Activated naive CD8-positive, alpha-beta T cell (primary cell): ENCODE data around the gene CLDN16.

Experiments
- H3K27ac Mint-ChIP-seq: one replicate; pipeline ENCODE4 v1.8.0; 2021; ENCODE audit warnings: mixed read lengths
- H3K27me3 Mint-ChIP-seq: one replicate; pipeline ENCODE4 v1.8.0; 2021; ENCODE audit warnings: mixed read lengths
- H3K36me3 Mint-ChIP-seq: one replicate; pipeline ENCODE4 v1.8.0; 2021; ENCODE audit warnings: mixed read lengths
- H3K4me1 Mint-ChIP-seq: one replicate; pipeline ENCODE4 v1.8.0; 2021; ENCODE audit warnings: low read depth, mixed read lengths
- H3K4me3 Mint-ChIP-seq: one replicate; pipeline ENCODE4 v1.8.0; 2021; ENCODE audit warnings: mild to moderate bottlenecking, mixed read lengths
- H3K9me3 Mint-ChIP-seq: one replicate; pipeline ENCODE4 v1.8.0; 2021; ENCODE audit warnings: low read depth, mixed read lengths

The CLDN16 gene

DNA sequence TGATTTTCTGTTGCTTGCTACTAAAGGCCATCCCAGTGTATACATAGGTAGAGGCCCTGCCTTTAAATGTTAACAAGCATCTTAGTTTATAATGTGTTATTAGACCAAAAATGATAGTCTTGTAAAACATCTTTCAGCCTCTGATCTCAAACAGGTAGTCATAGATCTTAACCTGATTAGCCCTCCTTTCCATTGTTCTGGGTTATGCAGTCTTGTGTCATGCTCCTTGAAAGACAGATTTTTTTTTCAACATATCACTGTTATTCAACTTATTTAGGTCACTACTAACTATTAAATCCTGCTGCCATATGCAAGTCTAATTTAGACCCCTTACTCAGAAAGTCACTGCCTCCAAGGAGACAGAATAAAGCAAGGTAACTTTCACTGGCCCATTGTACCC lies 19.1 kb upstream of the CLDN16 start:
- Mint-ChIP-seq H3K9me3 (no peaks in the 10 kb centered on the region), H3K27ac (no peak overlapping the region), H3K36me3 (no peaks in the 10 kb centered on the region), H3K27me3 (no peaks in the 10 kb centered on the region), H3K4me3 (no peak overlapping the region), H3K4me1 (no peaks in the 10 kb centered on the region)

DNA sequence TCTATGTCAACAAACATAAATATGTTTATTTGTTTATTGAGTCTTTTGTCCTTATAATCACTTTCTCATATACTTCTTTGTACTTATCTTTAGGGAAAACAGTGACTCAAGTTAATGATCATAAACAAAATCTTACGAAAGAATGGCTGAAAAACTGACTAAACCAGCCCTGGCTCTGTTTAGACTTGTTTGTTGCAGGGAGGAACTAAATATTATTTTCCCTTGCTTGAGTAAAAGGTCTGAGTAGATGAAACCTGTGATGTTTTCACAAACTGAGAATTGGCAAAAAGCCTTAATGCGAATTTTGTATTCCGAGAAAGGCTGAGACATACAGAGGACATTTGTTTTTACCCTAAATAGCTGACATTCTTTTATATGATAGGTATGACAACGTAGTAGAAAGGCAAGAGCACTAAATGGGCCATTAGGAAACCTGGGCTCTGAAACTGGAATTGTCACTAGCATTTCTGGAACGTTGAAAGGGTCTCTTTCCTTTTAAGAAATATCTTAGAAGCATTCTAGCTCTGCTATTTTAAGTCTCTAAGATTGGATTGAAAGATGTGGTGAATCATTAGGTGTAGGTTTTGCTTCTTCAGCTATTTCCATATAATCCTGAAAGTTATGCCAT lies 18.2 kb upstream of the CLDN16 start:
- H3K27me3 Mint-ChIP-seq = peaks cover 4% of the 10 kb centered on the region
- no peaks in the 10 kb centered on the region for H3K36me3 Mint-ChIP-seq
- no peaks in the 10 kb centered on the region for H3K4me1 Mint-ChIP-seq
- no peak overlapping the region for H3K27ac Mint-ChIP-seq
- no peaks in the 10 kb centered on the region for H3K9me3 Mint-ChIP-seq
- no peak overlapping the region for H3K4me3 Mint-ChIP-seq

DNA sequence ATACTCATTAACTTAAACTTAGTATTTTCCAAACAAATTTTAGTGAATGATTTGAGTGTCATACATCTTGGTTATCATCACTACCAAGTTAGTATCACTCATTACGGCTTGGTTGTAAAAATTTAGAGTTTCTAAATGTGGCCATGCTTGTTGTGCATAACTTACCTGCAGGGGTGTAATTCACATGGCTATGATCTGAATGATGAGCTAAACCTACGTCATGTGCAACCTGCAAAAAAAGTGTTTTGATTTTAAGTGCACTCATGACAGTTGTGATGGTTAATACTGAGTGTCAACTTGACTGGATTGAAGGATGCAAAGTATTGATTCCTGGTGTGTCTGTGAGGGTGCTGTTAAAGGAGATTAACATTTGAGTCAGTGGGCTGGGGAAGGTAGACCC lies 17.6 kb upstream of the CLDN16 start:
- H3K36me3 Mint-ChIP-seq = no peaks in the 10 kb centered on the region
- H3K4me1 Mint-ChIP-seq = no peaks in the 10 kb centered on the region
- no peaks in the 10 kb centered on the region for H3K9me3 Mint-ChIP-seq
- peaks cover 4% of the 10 kb centered on the region for H3K27me3 Mint-ChIP-seq
- no peak overlapping the region for H3K27ac Mint-ChIP-seq
- H3K4me3 Mint-ChIP-seq = no peak overlapping the region

DNA sequence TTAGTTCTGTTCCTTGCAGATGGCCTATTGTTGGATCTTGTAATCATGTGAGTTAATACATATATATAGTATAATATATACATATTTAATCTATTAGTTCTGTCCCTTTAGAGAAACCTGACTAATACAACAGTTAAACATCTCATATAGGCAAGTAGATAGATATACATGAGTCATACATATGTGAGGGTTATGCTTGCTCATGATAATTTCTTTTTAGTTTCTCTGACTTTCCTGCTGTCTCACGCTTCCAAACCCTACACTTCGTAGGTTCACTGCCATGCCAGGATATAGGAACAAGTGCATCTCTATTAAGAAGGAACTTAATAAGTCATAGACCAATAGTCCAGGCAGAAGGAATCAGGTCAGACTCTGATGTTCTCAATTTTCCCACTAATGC lies 16.8 kb upstream of the CLDN16 start:
- Mint-ChIP-seq H3K27ac (no peak overlapping the region), H3K4me3 (no peak overlapping the region), H3K9me3 (no peaks in the 10 kb centered on the region), H3K27me3 (peaks cover 4% of the 10 kb centered on the region), H3K4me1 (no peaks in the 10 kb centered on the region), H3K36me3 (no peaks in the 10 kb centered on the region)

DNA sequence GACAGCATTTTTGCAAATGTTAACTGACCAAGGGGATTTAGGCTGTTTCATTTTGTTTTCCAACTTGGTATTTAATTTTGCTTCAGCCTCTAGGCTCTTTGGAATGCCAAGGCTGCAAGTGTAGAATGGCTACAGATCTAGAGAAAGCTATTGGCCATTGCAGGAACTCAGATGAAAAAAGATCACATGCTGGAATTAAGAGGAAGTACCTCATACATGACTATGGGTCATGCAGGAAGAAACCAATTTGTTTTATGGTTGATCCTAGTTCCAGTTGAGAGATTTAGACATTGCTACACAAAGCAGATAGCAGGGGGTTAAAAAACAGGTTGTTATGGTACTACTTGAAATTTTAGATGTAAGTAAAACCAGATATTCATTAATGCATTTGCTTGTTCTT lies 12.7 kb upstream of the CLDN16 start:
- no peaks in the 10 kb centered on the region for H3K4me1 Mint-ChIP-seq
- H3K27me3 Mint-ChIP-seq = peaks cover 14% of the 10 kb centered on the region
- no peak overlapping the region for H3K4me3 Mint-ChIP-seq
- H3K36me3 Mint-ChIP-seq = no peaks in the 10 kb centered on the region
- H3K27ac Mint-ChIP-seq = no peak overlapping the region
- H3K9me3 Mint-ChIP-seq = no peaks in the 10 kb centered on the region

DNA sequence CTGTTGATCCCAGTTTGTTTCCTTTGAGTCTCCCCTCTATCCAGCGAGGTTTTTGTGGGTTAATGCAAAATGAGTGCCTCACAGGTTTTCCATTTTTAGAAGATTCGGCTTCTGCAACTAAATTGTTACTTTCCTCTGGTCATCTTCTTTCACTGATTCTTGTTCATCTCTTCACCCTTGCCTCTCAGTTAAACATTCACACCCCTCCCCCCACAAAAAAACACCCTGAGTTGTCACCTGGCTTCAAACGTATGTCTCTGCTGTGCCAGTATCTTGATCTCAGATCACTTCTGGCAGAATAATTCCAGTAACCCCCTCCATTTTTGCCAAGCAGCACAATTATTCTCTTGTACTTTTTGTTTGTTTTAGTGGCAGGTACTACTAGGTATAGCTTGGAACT lies 12.3 kb upstream of the CLDN16 start:
- Mint-ChIP-seq H3K27ac (no peak overlapping the region), H3K9me3 (no peaks in the 10 kb centered on the region), H3K4me1 (no peaks in the 10 kb centered on the region), H3K36me3 (no peaks in the 10 kb centered on the region), H3K4me3 (no peak overlapping the region), H3K27me3 (peaks cover 14% of the 10 kb centered on the region)

DNA sequence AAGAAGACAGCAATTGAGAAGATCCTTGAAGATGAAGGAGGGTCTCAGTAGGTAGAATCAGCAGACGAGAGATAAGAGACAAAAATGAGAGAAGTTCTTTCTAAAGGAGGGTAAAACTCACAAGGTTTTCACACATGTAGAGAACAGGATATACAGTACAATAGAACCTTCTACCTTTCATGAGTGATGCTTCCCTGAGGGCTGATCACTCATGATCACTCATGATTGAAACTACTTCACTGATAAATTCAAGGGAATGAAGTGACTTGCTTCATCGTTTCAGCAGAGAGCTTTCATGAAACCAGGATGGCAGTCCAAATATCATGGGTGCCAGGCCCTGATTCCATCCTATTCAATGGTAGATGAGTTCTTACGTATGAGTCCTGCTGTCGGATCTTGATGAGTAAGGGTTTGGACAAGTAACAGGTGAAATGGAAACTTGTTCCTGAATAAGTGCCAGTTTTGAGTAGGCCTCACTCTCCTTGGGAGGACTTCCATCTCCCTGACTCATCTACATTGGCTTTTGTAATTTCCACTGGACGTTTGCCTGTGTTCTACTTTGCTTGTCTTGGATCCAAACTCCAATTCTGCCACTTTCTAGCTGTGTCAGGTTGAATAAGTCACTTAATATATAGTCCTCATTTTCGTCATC lies 9.6 kb upstream of the CLDN16 start:
- Mint-ChIP-seq H3K27ac (no peak overlapping the region), H3K27me3 (peaks cover 14% of the 10 kb centered on the region), H3K4me1 (no peaks in the 10 kb centered on the region), H3K9me3 (no peaks in the 10 kb centered on the region), H3K36me3 (no peaks in the 10 kb centered on the region), H3K4me3 (no peak overlapping the region)

DNA sequence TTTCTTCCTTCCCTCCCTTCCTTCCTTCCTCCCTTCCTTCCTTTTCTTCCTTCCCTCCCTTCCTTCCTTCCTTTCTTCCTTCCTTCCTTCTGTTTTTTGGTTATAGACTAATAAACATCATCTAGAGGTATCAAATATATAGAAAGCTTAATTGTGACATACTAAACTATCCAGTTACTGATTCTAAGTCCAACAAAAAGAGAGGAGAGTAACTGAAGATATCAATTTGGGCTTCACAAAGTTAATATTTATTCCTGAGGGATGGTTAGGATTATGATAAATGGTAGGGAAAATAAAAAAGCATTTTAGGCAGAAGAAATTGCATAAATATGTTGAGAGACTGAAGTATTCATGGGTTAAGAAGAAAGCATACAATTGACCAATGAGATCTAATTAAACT lies 7.8 kb upstream of the CLDN16 start:
- Mint-ChIP-seq H3K9me3 (no peaks in the 10 kb centered on the region), H3K27ac (no peak overlapping the region), H3K4me3 (no peak overlapping the region), H3K27me3 (peaks cover 10% of the 10 kb centered on the region), H3K4me1 (no peaks in the 10 kb centered on the region), H3K36me3 (no peaks in the 10 kb centered on the region)

DNA sequence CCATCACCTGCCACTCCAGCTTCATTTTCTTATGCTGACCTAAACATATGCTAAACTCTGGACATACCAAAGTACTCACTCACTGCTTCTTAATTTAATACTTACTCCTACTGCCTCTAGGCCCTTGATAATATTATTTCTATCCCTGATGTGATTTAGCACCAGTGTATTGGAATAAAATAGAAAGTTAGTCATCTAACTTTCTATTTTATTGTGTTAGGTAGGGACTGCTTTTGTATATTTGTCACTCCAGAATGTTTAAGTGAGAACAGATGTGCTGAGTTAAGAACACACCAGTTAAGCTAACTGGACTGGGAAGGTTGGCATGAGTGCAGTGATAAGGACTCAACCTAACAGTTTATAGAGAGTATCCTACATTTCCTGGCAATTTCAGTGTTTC lies 6.5 kb upstream of the CLDN16 start:
- Mint-ChIP-seq H3K4me3 (no peak overlapping the region), H3K9me3 (no peaks in the 10 kb centered on the region), H3K36me3 (no peaks in the 10 kb centered on the region), H3K27me3 (peaks cover 8% of the 10 kb centered on the region), H3K4me1 (no peaks in the 10 kb centered on the region), H3K27ac (no peak overlapping the region)

DNA sequence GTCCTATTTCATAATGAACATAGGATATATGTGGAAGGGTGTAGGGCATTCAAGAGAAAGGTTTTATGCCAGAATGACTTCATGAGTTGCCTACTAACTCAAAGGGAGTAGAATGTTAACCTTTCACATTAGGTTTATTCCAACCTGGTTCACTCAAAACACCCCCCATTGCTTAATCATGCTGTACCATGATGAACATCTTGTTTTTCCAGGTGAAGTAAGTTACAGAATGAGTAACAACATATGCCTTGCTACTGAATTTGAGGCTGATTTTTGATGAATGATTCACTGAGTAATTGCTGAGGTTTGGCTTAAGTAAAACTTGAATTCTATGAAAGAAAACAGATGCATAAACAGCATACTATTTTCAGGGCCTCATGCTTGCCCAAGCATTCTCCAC lies 5.9 kb upstream of the CLDN16 start:
- H3K4me1 Mint-ChIP-seq = no peaks in the 10 kb centered on the region
- H3K27ac Mint-ChIP-seq = no peak overlapping the region

DNA sequence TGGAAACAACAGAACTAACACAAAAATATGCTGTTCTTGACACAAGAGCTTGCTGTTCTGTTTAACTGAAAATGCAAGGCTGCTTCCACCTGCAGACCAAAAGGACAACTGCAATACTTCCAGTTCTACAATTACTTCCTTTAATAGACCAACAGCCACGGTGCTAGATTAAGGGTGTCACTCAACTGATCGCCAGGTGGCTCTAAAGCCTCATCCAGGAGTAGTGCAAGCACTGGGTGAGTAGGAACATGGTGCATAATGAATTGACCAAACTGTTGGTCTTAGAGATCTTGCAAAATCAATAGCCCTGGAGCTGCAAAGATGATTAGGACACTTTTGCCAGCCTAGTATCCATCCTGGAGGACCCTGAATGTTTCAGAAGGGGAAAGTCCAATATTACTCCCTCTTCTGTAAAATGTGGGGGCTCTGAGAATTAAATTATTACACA lies 3.6 kb upstream of the CLDN16 start:
- Mint-ChIP-seq H3K36me3 (no peaks in the 10 kb centered on the region), H3K4me1 (no peaks in the 10 kb centered on the region), H3K4me3 (no peak overlapping the region), H3K27me3 (peaks cover 5% of the 10 kb centered on the region), H3K9me3 (no peaks in the 10 kb centered on the region), H3K27ac (no peak overlapping the region)

More for the DNA sequence above, 5.9 kb upstream of the CLDN16 start:
- Mint-ChIP-seq H3K9me3 (no peaks in the 10 kb centered on the region), H3K36me3 (no peaks in the 10 kb centered on the region), H3K4me3 (no peak overlapping the region), H3K27me3 (peaks cover 2% of the 10 kb centered on the region)

DNA sequence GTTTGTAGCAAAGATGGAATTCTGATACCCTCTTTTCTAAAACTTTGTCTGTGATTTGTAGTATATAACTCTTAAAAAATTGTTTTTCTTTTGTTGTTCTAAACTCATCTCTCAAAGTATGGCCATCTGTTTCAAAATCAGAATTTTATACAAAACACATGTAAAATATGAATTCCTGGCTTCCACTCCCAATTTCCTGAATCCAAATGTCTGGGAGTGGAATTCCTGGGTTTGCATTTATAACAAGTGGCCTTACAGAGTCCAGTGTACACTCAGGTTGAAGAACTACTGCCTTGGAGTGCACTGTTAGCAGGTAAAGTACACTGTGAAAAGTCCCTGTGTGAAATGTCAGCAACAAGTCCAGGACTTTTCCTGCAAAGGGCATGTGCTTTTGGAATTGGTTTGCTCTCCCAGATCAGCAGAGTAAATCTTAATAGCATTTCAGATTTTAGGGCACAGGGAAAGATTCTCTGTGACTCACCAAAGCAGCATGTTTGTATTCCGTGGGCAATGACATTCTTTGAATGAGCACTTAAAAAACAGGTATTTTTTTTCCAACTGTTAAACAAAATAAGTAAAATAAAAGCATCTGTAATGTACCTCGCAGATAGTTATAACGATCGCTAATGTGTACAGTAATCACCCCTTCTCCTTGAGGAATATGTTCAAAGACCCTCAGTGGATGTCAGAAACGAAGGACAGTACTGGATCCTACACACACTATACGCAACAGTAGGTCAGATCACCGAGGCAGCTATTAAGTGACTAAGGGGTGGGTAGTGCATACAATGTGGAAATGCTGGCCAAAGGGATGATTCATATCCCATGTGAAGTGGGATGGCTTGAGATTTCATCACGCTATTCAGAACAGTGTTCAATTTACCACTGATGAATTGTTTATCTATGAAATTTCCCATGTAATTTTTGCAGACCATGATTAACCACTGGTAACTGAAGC lies 2.0 kb upstream of the CLDN16 start:
- Mint-ChIP-seq H3K36me3 (no peaks in the 10 kb centered on the region), H3K27ac (no peak overlapping the region), H3K4me1 (no peaks in the 10 kb centered on the region), H3K27me3 (peaks cover 2% of the 10 kb centered on the region), H3K9me3 (no peaks in the 10 kb centered on the region), H3K4me3 (no peak overlapping the region)

DNA sequence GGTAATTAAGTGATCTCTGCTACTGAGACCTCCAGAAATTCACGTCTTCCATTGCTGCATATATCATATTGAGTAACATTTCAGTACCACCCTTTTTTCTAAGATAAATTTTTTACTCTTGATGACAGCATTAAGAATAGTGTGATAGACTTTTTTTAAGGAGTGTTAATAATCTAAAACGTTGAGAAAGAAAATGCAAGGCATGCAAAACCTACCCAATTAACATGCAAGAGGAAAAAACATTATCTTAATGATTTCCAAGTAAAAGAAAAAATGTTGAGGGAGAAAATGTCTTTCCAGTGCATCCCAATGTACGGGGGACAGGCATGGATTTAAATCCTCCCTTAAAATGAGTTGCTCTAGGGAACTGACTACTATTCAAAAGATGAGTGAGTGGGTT lies 740 bp downstream of the CLDN16 start:
- no peaks in the 10 kb centered on the region for H3K36me3 Mint-ChIP-seq
- H3K9me3 Mint-ChIP-seq = no peaks in the 10 kb centered on the region
- no peak overlapping the region for H3K4me3 Mint-ChIP-seq
- peaks cover 2% of the 10 kb centered on the region for H3K27me3 Mint-ChIP-seq
- H3K4me1 Mint-ChIP-seq = no peaks in the 10 kb centered on the region
- H3K27ac Mint-ChIP-seq = no peak overlapping the region

DNA sequence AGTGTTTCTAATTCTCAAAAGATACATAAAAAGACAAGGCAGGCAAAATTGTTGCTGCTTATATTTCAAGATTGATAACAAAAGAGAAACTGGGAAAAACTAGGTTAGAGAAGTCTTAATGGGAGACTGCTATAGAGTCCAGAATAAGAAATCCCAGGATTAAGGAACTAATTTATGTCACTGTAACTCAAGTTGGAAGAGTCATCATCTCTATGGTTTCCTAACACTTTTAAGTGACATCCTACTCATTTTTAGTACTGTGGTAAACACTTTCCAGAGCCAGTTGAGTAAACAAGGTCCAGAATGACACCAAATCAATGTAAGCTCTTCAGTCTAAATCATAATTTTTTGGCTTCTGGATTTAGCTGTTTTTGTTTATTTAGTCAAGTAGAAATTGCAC lies 8.0 kb downstream of the CLDN16 start:
- H3K4me1 Mint-ChIP-seq = no peaks in the 10 kb centered on the region
- H3K27ac Mint-ChIP-seq = no peak overlapping the region
- H3K36me3 Mint-ChIP-seq = no peaks in the 10 kb centered on the region
- H3K9me3 Mint-ChIP-seq = no peaks in the 10 kb centered on the region
- H3K4me3 Mint-ChIP-seq = no peak overlapping the region
- H3K27me3 Mint-ChIP-seq = peaks cover 5% of the 10 kb centered on the region

DNA sequence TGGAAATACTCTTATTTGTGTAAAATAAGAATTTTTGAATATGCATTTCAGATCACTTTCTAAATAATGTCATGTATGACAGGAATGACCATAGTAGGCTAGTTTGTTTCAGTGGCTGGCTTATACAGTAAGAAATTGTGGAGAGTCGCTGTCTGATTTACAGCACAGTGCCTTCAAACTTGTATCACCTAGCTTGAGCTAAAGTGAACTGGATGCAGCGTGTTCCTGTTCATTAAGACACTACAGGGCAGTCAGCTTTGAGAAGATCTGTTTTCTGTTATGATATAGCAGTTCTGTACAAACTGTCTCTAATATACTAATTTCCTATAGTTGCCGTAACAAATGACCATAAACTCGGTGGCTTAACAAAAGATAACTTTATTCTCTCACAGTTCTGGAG lies 9.9 kb downstream of the CLDN16 start:
- no peaks in the 10 kb centered on the region for H3K36me3 Mint-ChIP-seq
- H3K4me3 Mint-ChIP-seq = no peak overlapping the region
- no peaks in the 10 kb centered on the region for H3K4me1 Mint-ChIP-seq
- H3K9me3 Mint-ChIP-seq = no peaks in the 10 kb centered on the region
- H3K27me3 Mint-ChIP-seq = peaks cover 7% of the 10 kb centered on the region
- H3K27ac Mint-ChIP-seq = no peak overlapping the region
